ENCODE data around the gene MIA3.

DNA sequence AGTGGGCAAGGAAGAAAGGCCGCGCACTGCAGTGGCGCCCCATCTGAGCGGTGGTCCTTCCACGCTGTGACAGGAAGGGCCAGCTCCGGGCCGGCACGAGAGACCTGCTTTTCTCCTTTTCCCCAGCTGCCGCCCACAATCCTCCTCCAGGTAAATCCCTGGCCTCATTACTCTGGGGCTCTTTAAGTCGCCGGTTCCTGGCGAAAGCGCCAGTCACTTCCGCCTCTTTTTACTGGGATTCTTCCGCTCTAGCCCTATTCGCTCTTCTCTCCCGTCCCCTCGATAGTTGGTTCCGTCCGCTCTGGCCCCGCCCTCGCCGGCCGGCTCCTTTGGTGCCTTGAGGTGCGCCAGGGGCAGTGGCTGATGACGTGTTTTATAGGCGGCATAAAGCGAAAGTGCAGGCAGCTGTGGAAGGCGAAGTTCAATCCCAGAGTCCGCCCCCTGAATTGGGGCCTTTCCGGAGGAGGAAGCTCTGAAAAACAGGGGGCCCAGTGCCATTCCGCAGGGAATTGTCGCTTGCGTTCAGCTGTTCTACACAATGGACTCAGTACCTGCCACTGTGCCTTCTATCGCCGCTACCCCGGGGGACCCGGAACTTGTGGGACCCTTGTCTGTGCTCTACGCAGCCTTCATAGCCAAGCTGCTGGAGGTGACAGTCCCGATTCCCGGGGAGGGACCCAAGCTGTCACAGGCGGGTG is 26.2 kb downstream of the MIA3 start:
- TF ChIP-seq, protein P1, sequence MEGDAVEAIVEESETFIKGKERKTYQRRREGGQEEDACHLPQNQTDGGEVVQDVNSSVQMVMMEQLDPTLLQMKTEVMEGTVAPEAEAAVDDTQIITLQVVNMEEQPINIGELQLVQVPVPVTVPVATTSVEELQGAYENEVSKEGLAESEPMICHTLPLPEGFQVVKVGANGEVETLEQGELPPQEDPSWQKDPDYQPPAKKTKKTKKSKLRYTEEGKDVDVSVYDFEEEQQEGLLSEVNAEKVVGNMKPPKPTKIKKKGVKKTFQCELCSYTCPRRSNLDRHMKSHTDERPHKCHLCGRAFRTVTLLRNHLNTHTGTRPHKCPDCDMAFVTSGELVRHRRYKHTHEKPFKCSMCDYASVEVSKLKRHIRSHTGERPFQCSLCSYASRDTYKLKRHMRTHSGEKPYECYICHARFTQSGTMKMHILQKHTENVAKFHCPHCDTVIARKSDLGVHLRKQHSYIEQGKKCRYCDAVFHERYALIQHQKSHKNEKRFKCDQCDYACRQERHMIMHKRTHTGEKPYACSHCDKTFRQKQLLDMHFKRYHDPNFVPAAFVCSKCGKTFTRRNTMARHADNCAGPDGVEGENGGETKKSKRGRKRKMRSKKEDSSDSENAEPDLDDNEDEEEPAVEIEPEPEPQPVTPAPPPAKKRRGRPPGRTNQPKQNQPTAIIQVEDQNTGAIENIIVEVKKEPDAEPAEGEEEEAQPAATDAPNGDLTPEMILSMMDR (IDR thresholded peaks at IDR 0.05; ENCODE audit: poor library complexity): no peak
- TF ChIP-seq EZH2 (IDR thresholded peaks at IDR 0.05; ENCODE audit: borderline replicate concordance) (no peak), EZH2phosphoT487 (IDR thresholded peaks at IDR 0.05; ENCODE audit: low read depth, severe bottlenecking, unreplicated experiment) (no peak)
